Panc1 (cell line): Measurements from ENCODE around the gene POLR2M. TPM values are rescaled to one million over a fixed set of nuclear protein-coding genes. Genes with fewer than 3 reads are reported as not detected.

Experiments used
- ATAC-seq: fragments of 200-7000 bp; cut with Tn5 transposase; 2 replicates; pipeline ENCODE4 v1.9.1; 2020; ENCODE audit warnings: mild to moderate bottlenecking, moderate library complexity
- BruUV-seq: library from RNA; stranded (reverse); fragments of 400-500 nt; replicated peaks from 2 replicates; lab custom pipeline; 2021; lab: Mats Ljungman, UMichigan
- CTCF ChIA-PET: fragments of 300-600 bp; sonication (Branson Sonifier 250); formaldehyde crosslinking; loops from one replicate; lab custom pipeline; 2022; ENCODE audit warnings: antibody characterized with exemption; lab: Charles Lee
- POLR2A ChIA-PET: fragments of 300-600 bp; sonication (Branson Sonifier 250); formaldehyde crosslinking; loops from one replicate; lab custom pipeline; 2022; ENCODE audit warnings: antibody characterized with exemption; lab: Charles Lee
- DNase-seq: peaks from one replicate; pipeline ENCODE4 v3.0.0-alpha.2; 2010; ENCODE audit warnings: low read depth, low spot score
- H3K27ac ChIP-seq: 2 replicates; pipeline ENCODE4 v1.5.1; 2011; ENCODE audit warnings: mild to moderate bottlenecking, low read length, inconsistent platforms
- H3K27me3 ChIP-seq: fragments of 200-500 bp; sonication (Bioruptor generic); 2 replicates; pipeline ENCODE4 v1.6.0; 2014; ENCODE audit warnings: low read length, inconsistent platforms; ENCODE audit not compliant: control insufficient read depth, insufficient read depth
- H3K36me3 ChIP-seq: fragments of 200-500 bp; sonication (Bioruptor generic); 2 replicates; pipeline ENCODE4 v1.5.1; 2014; ENCODE audit warnings: inconsistent platforms, mild to moderate bottlenecking, low read length, moderate library complexity; ENCODE audit not compliant: control insufficient read depth, insufficient read depth
- H3K4me1 ChIP-seq: 2 replicates; pipeline ENCODE4 v1.5.1; 2011; ENCODE audit warnings: inconsistent platforms, mild to moderate bottlenecking, low read length, moderate library complexity; ENCODE audit not compliant: control insufficient read depth, insufficient read depth
- H3K4me3 ChIP-seq, 2 experiments: 2 replicates each; pipeline ENCODE4 v1.5.1; 2011 to 2012; ENCODE audit warnings: low read depth in 2 of 2, low read length in 2 of 2, mild to moderate bottlenecking in 2 of 2, inconsistent platforms in 1 of 2, moderate library complexity in 1 of 2
- H3K9me3 ChIP-seq: fragments of 200-500 bp; sonication (Bioruptor generic); 2 replicates; pipeline ENCODE4 v1.5.1; 2014; ENCODE audit warnings: low read depth, mild to moderate bottlenecking, inconsistent platforms, low read length, moderate library complexity; ENCODE audit not compliant: control insufficient read depth, insufficient read depth
- POLR2AphosphoS5 ChIP-seq: IDR thresholded peaks from 2 replicates; pipeline ENCODE4 v1.6.1; 2012; ENCODE audit warnings: mild to moderate bottlenecking, low read depth, low read length, moderate library complexity
- SIN3A ChIP-seq: IDR thresholded peaks from 2 replicates; pipeline ENCODE4 v1.6.1; 2012; ENCODE audit warnings: low read depth, mild to moderate bottlenecking, low read length, moderate library complexity, borderline replicate concordance; ENCODE audit not compliant: insufficient read depth
- TCF7L2 ChIP-seq: IDR thresholded peaks from 2 replicates; pipeline ENCODE4 v1.6.1; 2011; ENCODE audit warnings: mild to moderate bottlenecking, low read depth, low read length, inconsistent platforms
- in situ Hi-C: cut with HindIII; loops from 2 replicates; pipeline ENCODE4 v1.10.0; 2016; ENCODE audit warnings: low sequenced_read_pairs, low pct_unique_long_range_greater_than_20kb
- intact Hi-C: fragments of 100-400 bp; cut with micrococcal nuclease; formaldehyde crosslinking; loops from one replicate; pipeline ENCODE4 v1.10.0; 2022; ENCODE audit not compliant: unreplicated experiment
- total RNA-seq: library from RNA; stranded (reverse); gene quantifications from one replicate; pipeline ENCODE4 v1.2.1, GENCODE V29; 2021; ENCODE audit not compliant: unreplicated experiment
- TF ChIP-seq, protein P1 (sequence below), 2 experiments: IDR thresholded peaks; 2 replicates each; pipeline ENCODE4 v1.6.1; 2011 to 2012; ENCODE audit warnings: low read depth in 2 of 2, control low read depth in 1 of 2, low read length in 1 of 2, mild to moderate bottlenecking in 1 of 2, moderate library complexity in 1 of 2; ENCODE audit not compliant: insufficient read depth in 1 of 2
- TF ChIP-seq, protein P2 (sequence below): fragments of 450-650 bp; IDR thresholded peaks from 2 replicates; pipeline ENCODE4 v1.5.1; 2017; ENCODE audit warnings: mild to moderate bottlenecking

Gene POLR2M
- total RNA-seq, 1 experiment from 2014 or later, result 76.6 TPM

DNA sequence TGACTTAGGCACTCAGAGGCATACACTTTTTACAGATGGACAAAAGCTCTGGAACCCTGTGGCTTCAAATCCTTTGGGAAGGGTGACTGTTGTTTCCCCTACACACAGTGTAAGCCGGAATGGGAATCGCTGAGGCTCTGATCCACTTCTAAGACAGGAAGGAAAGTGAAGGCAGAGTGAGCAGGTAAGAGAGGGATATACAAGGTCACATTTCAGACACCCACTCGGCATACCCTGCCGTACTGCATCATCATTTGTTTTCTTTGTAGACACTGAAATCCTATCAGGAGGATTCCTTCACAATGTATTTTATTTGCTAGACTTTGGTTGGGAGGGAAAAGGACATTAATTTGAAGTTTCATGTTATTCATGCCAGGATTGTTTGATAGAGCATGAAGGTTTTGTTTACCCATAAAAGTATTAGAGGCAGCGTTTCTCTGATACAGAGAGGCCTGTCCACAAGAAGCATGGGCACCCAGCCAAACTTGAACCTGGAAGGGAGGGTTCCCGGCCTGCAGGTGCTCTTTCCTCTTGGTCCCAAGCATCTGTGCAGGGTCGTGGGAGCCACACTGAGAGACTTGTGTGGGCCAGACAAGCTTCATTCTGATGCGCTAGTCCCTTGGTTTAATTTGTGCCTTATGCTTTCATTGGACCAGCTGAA is 21.9 kb upstream of the POLR2M start:
- peaks cover 3% of the 10 kb centered on the region; the same call in 1 of the 2 replicates for H3K4me1 ChIP-seq
- no peak overlapping the region for H3K4me3 ChIP-seq
- no peak for ATAC-seq
- no peak overlapping the region for H3K27ac ChIP-seq
- TF ChIP-seq, protein P1, sequence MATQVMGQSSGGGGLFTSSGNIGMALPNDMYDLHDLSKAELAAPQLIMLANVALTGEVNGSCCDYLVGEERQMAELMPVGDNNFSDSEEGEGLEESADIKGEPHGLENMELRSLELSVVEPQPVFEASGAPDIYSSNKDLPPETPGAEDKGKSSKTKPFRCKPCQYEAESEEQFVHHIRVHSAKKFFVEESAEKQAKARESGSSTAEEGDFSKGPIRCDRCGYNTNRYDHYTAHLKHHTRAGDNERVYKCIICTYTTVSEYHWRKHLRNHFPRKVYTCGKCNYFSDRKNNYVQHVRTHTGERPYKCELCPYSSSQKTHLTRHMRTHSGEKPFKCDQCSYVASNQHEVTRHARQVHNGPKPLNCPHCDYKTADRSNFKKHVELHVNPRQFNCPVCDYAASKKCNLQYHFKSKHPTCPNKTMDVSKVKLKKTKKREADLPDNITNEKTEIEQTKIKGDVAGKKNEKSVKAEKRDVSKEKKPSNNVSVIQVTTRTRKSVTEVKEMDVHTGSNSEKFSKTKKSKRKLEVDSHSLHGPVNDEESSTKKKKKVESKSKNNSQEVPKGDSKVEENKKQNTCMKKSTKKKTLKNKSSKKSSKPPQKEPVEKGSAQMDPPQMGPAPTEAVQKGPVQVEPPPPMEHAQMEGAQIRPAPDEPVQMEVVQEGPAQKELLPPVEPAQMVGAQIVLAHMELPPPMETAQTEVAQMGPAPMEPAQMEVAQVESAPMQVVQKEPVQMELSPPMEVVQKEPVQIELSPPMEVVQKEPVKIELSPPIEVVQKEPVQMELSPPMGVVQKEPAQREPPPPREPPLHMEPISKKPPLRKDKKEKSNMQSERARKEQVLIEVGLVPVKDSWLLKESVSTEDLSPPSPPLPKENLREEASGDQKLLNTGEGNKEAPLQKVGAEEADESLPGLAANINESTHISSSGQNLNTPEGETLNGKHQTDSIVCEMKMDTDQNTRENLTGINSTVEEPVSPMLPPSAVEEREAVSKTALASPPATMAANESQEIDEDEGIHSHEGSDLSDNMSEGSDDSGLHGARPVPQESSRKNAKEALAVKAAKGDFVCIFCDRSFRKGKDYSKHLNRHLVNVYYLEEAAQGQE (IDR thresholded peaks at IDR 0.05; ENCODE audit: insufficient read depth in 1 of 2, low read depth in 2 of 2, low read length in 1 of 2), result no peak
- no peak for TF ChIP-seq TCF7L2
- TF ChIP-seq, protein P2, sequence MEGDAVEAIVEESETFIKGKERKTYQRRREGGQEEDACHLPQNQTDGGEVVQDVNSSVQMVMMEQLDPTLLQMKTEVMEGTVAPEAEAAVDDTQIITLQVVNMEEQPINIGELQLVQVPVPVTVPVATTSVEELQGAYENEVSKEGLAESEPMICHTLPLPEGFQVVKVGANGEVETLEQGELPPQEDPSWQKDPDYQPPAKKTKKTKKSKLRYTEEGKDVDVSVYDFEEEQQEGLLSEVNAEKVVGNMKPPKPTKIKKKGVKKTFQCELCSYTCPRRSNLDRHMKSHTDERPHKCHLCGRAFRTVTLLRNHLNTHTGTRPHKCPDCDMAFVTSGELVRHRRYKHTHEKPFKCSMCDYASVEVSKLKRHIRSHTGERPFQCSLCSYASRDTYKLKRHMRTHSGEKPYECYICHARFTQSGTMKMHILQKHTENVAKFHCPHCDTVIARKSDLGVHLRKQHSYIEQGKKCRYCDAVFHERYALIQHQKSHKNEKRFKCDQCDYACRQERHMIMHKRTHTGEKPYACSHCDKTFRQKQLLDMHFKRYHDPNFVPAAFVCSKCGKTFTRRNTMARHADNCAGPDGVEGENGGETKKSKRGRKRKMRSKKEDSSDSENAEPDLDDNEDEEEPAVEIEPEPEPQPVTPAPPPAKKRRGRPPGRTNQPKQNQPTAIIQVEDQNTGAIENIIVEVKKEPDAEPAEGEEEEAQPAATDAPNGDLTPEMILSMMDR, result no peak
- no peak for TF ChIP-seq SIN3A
- TF ChIP-seq POLR2AphosphoS5, result no peak
- H3K9me3 ChIP-seq, result no peaks in the 10 kb centered on the region
- CTCF ChIA-PET, result no interaction called here
- POLR2A ChIA-PET, result no interaction called here
- intact Hi-C loops, result no loop called here
- H3K36me3 ChIP-seq, result no peaks in the 10 kb centered on the region
- in situ Hi-C loops, result loop anchor here (25.0 kb wide), 1 partner anchor 178 kb away; no protein-coding TSS in a partner anchor
- no peak for DNase-seq
- no TSS peak for BruUV-seq
- no peaks in the 10 kb centered on the region for H3K27me3 ChIP-seq

DNA sequence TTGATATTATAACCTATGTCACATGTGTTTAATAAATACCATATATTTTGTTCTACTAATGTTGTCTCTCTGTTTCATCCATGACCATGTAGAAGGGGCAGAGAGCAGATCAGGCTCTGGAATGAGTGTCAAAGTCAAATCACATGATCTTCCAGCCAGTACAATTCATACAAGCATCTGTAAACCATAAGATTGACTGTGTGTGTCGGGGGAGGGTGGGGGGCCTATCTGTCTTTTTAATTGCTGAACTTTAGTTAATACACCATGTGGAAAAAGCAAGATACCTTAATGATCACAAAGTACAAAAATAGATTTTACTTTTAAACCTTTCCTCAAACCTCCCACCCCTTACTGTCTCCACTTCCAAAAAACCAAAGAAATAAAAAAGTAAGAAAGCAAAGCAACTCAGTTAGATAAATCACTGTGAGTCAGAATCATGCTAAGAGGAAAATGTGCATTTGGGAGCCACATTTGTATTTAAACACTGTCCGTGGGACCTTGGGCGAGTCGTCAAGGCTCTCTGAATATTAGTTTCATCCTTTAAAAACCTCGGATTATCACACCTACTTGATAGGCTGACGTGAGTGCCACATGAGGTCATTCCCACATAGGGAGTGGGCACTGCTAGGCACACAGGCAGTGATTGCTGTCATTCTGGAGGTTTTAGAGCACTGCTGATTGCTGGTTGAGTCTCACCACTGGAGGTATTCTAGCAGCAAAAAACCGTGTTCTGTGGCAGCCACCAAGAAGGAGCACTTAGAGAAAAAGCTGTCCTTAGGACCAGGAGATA is 21.0 kb upstream of the POLR2M start:
- Histone ChIP-seq H3K4me3 (no peak overlapping the region), H3K9me3 (no peaks in the 10 kb centered on the region), H3K27me3 (no peaks in the 10 kb centered on the region), H3K27ac (no peak overlapping the region), H3K4me1 (peaks cover 3% of the 10 kb centered on the region; the same call in 1 of the 2 replicates), H3K36me3 (no peaks in the 10 kb centered on the region)
- no peak for DNase-seq
- CTCF ChIA-PET, result no interaction called here
- no TSS peak for BruUV-seq
- POLR2A ChIA-PET, result no interaction called here
- intact Hi-C loops (no loop called here), in situ Hi-C loops (loop anchor here (25.0 kb wide), 1 partner anchor 177 kb away; no protein-coding TSS in a partner anchor)
- TF ChIP-seq, protein P1 (IDR thresholded peaks at IDR 0.05; ENCODE audit: insufficient read depth in 1 of 2, low read depth in 2 of 2, low read length in 1 of 2), result no peak
- TF ChIP-seq SIN3A (no peak), TCF7L2 (no peak)
- TF ChIP-seq, protein P2, result no peak
- ATAC-seq, result no peak
